Keratinocyte (primary cell): ENCODE measurements around the gene UBE2QL1.

Experiments
- CTCF ChIP-seq, 3 experiments: IDR thresholded peaks in 1 of 3; conservative IDR thresholded peaks in 1 of 3; optimal IDR thresholded peaks in 1 of 3; 2 replicates in 2 of 3; 3 replicates in 1 of 3; pipeline versions ENCODE3 to v1.5.1; 2011; ENCODE audit warnings: low read length in 3 of 3, mild to moderate bottlenecking in 3 of 3, moderate library complexity in 2 of 3, control low read depth in 1 of 3, inconsistent platforms in 1 of 3; ENCODE audit not compliant: insufficient read depth in 2 of 3; ENCODE audit errors: extremely low read depth in 1 of 3
- EZH2 ChIP-seq: IDR thresholded peaks from one replicate; pipeline ENCODE4 v1.6.1; 2012; ENCODE audit warnings: inconsistent platforms, mild to moderate bottlenecking, low read length, moderate library complexity

GRCh38 chr5:6453937-6454560 lies 5.4 kb downstream of the UBE2QL1 start:
- TF ChIP-seq CTCF (optimal IDR thresholded peaks at IDR 0.05 in 1 of 3, IDR thresholded peaks at IDR 0.05 in 1 of 3, conservative IDR thresholded peaks at IDR 0.05 in 1 of 3; ENCODE audit: extremely low read depth in 1 of 3, insufficient read depth in 2 of 3, low read length in 3 of 3), result no peak
- no peak for TF ChIP-seq EZH2
